CD14-positive monocyte (primary cell): ENCODE measurements around the gene SACM1L. TPM values are rescaled to one million over a fixed set of nuclear protein-coding genes. Genes with fewer than 3 reads are reported as not detected.

ENCODE experiments used
- DNase-seq, 3 donors: peaks; one replicate each; pipeline ENCODE4 v3.0.0-alpha.2; 2011 to 2022
- H2AFZ ChIP-seq: 2 replicates; pipeline ENCODE4 v1.6.0; 2012; ENCODE audit warnings: mild to moderate bottlenecking, low read depth, low read length, inconsistent platforms; ENCODE audit not compliant: insufficient read depth, poor library complexity, severe bottlenecking
- H3K27ac ChIP-seq, 2 donors: 1 replicate in 1 of 2; 2 replicates in 1 of 2; pipeline ENCODE4 v1.5.1; 2012 to 2013; ENCODE audit warnings: low read length in 2 of 2, control low read depth in 1 of 2, inconsistent platforms in 1 of 2, low read depth in 1 of 2, mild to moderate bottlenecking in 1 of 2
- H3K27me3 ChIP-seq, 2 donors: one replicate each; pipeline versions ENCODE4 v1.6.0 to v1.6.1; 2011 to 2013; ENCODE audit warnings: low read length in 2 of 2; ENCODE audit not compliant: control insufficient read depth in 2 of 2, insufficient read depth in 2 of 2
- H3K36me3 ChIP-seq, 2 donors: replicated peaks in 1 of 2; 1 replicate in 1 of 2; 2 replicates in 1 of 2; pipeline versions ENCODE4 v1.5.1 to v1.6.1; 2012 to 2013; ENCODE audit warnings: low read length in 2 of 2, control low read depth in 1 of 2, inconsistent platforms in 1 of 2, mild to moderate bottlenecking in 1 of 2; ENCODE audit not compliant: insufficient read depth in 2 of 2, control insufficient read depth in 1 of 2
- H3K4me1 ChIP-seq, 2 donors: 1 replicate in 1 of 2; 2 replicates in 1 of 2; pipeline versions ENCODE4 v1.5.1 to v1.6.1; 2012 to 2013; ENCODE audit warnings: low read length in 2 of 2, control low read depth in 1 of 2, inconsistent platforms in 1 of 2, mild to moderate bottlenecking in 1 of 2, moderate library complexity in 1 of 2; ENCODE audit not compliant: insufficient read depth in 2 of 2, control insufficient read depth in 1 of 2
- H3K4me2 ChIP-seq: replicated peaks from 2 replicates; pipeline ENCODE3; 2012; ENCODE audit warnings: low read length, moderate library complexity, mild to moderate bottlenecking; ENCODE audit not compliant: poor library complexity, severe bottlenecking; ENCODE audit errors: extremely low read depth
- H3K4me3 ChIP-seq, 3 experiments: fragments of 200-600 bp in 1 of 3; sonication (generic) in 1 of 3; replicated peaks in 1 of 3; 1 replicate in 2 of 3; 2 replicates in 1 of 3; pipeline ENCODE4 v1.5.1; 2011 to 2013; ENCODE audit warnings: low read length in 3 of 3, mild to moderate bottlenecking in 3 of 3, control low read depth in 2 of 3, low read depth in 2 of 3, inconsistent platforms in 1 of 3, moderate library complexity in 1 of 3
- H3K79me2 ChIP-seq: 2 replicates; pipeline ENCODE4 v1.6.0; 2012; ENCODE audit warnings: mild to moderate bottlenecking, control low read depth, inconsistent platforms, low read length, moderate library complexity; ENCODE audit not compliant: insufficient read depth
- H3K9ac ChIP-seq: 2 replicates; pipeline ENCODE4 v1.6.0; 2017; ENCODE audit warnings: low read length, mild to moderate bottlenecking; ENCODE audit not compliant: insufficient read depth, poor library complexity, severe bottlenecking
- H3K9me3 ChIP-seq, 2 donors: replicated peaks in 1 of 2; 1 replicate in 1 of 2; 2 replicates in 1 of 2; pipeline versions ENCODE4 v1.5.1 to v1.6.1; 2012 to 2013; ENCODE audit warnings: low read length in 2 of 2, control low read depth in 1 of 2; ENCODE audit not compliant: control insufficient read depth in 1 of 2, insufficient read depth in 1 of 2
- H4K20me1 ChIP-seq: 2 replicates; pipeline ENCODE4 v1.6.0; 2012; ENCODE audit warnings: mild to moderate bottlenecking, low read length, control low read depth, moderate library complexity; ENCODE audit not compliant: insufficient read depth
- H3K27ac Mint-ChIP-seq, 7 donors: one replicate each; pipeline ENCODE4 v1.8.0; 2020; ENCODE audit warnings: mild to moderate bottlenecking in 7 of 7, mixed read lengths in 7 of 7, moderate library complexity in 6 of 7, inconsistent platforms in 2 of 7
- H3K27me3 Mint-ChIP-seq, 3 donors: one replicate each; pipeline ENCODE4 v1.8.0; 2021 to 2022; ENCODE audit warnings: low read depth in 3 of 3, mild to moderate bottlenecking in 3 of 3, mixed read lengths in 3 of 3, moderate library complexity in 3 of 3, inconsistent platforms in 1 of 3
- H3K36me3 Mint-ChIP-seq, 2 donors: one replicate each; pipeline ENCODE4 v1.8.0; 2020; ENCODE audit warnings: mixed read lengths in 2 of 2, inconsistent platforms in 1 of 2, mild to moderate bottlenecking in 1 of 2
- H3K4me1 Mint-ChIP-seq: one replicate; pipeline ENCODE4 v1.8.0; 2020; ENCODE audit warnings: mild to moderate bottlenecking, mixed read lengths
- H3K4me3 Mint-ChIP-seq, 2 donors: one replicate each; pipeline ENCODE4 v1.8.0; 2020; ENCODE audit warnings: mild to moderate bottlenecking in 2 of 2, mixed read lengths in 2 of 2, moderate library complexity in 1 of 2
- H3K9me3 Mint-ChIP-seq, 7 donors: one replicate each; pipeline ENCODE4 v1.8.0; 2020 to 2022; ENCODE audit warnings: mixed read lengths in 7 of 7, mild to moderate bottlenecking in 6 of 7, moderate library complexity in 6 of 7, inconsistent platforms in 2 of 7
- WGBS: methylation state at CpG from one replicate; pipeline ENCODE4 v1.1.5; 2013; ENCODE audit warnings: missing lambda C conversion rate; ENCODE audit not compliant: insufficient coverage; 5-methylcytosine and 5-hydroxymethylcytosine counted together
- intact Hi-C, 2 donors: fragments of 100-400 bp; cut with micrococcal nuclease; formaldehyde crosslinking; loops; one replicate each; pipeline versions ENCODE4 v1.15.0 to v1.15.1; 2023
- polyA plus RNA-seq, 3 donors: library from polyadenylated mRNA; depleted of rRNA in 1 of 3; unstranded in 2 of 3; stranded (reverse) in 1 of 3; fragments of 300-500 nt in 2 of 3; fragments of >200 nt in 1 of 3; fragmentation: Illumina TruSeq in 2 of 3; gene quantifications; 1 replicate in 2 of 3; 2 replicates in 1 of 3; pipeline ENCODE4 v1.2.3, GENCODE V29; 2012 to 2021
- TF ChIP-seq, protein P1 (sequence below): fragments of 200-600 bp; IDR thresholded peaks from one replicate; pipeline ENCODE4 v1.8.0; 2022; ENCODE audit warnings: antibody characterized with exemption, mild to moderate bottlenecking

The SACM1L gene
- polyA plus RNA-seq, 3 donors = 14.6 to 25.7 (median 21.5) TPM

DNA sequence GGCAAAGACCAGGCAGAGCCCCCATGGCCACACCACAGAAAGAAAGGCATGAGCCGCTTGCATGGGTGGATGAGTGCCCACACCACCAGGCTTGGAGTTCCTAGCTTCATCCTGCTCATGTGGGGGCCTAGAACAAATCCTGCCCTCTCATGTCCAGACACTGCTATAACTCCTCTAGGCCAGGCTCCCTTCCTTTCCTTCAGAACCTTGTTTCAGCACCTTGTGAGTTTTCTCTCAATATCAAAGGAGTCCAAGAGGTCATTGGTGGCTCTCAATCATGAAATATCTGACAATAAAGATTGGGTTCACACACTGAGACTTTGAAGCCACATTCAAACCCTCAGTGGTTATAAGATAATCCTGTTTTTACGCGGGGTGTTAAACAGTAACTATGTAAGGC is 94.5 kb downstream of the SACM1L start:
- Histone ChIP-seq H3K4me3 (no peak overlapping the region), H3K27ac (no peak overlapping the region), H3K9me3 (no peaks in the 10 kb centered on the region), H3K79me2 (no peaks in the 10 kb centered on the region), H3K9ac (no peak overlapping the region), H2AFZ (no peak overlapping the region), H3K4me1 (no peaks in the 10 kb centered on the region), H3K4me2 (no peak overlapping the region), H4K20me1 (no peaks in the 10 kb centered on the region), H3K27me3 (no peaks in the 10 kb centered on the region), H3K36me3 (no peaks in the 10 kb centered on the region)
- intact Hi-C loops = no loop called here
- Mint-ChIP-seq H3K36me3 (no peaks in the 10 kb centered on the region), H3K27ac (no peak overlapping the region), H3K9me3 (peaks cover 7 to 15% (median 10%) of the 10 kb centered on the region in 7 donors), H3K4me3 (no peak overlapping the region), H3K4me1 (no peaks in the 10 kb centered on the region), H3K27me3 (peaks cover 2 to 5% (median 4%) of the 10 kb centered on the region in 3 donors)
- WGBS = 100% methylated on average over 1 of the region's 3 CpGs
- DNase-seq = no peak
- TF ChIP-seq, protein P1, sequence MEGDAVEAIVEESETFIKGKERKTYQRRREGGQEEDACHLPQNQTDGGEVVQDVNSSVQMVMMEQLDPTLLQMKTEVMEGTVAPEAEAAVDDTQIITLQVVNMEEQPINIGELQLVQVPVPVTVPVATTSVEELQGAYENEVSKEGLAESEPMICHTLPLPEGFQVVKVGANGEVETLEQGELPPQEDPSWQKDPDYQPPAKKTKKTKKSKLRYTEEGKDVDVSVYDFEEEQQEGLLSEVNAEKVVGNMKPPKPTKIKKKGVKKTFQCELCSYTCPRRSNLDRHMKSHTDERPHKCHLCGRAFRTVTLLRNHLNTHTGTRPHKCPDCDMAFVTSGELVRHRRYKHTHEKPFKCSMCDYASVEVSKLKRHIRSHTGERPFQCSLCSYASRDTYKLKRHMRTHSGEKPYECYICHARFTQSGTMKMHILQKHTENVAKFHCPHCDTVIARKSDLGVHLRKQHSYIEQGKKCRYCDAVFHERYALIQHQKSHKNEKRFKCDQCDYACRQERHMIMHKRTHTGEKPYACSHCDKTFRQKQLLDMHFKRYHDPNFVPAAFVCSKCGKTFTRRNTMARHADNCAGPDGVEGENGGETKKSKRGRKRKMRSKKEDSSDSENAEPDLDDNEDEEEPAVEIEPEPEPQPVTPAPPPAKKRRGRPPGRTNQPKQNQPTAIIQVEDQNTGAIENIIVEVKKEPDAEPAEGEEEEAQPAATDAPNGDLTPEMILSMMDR = no peak

DNA sequence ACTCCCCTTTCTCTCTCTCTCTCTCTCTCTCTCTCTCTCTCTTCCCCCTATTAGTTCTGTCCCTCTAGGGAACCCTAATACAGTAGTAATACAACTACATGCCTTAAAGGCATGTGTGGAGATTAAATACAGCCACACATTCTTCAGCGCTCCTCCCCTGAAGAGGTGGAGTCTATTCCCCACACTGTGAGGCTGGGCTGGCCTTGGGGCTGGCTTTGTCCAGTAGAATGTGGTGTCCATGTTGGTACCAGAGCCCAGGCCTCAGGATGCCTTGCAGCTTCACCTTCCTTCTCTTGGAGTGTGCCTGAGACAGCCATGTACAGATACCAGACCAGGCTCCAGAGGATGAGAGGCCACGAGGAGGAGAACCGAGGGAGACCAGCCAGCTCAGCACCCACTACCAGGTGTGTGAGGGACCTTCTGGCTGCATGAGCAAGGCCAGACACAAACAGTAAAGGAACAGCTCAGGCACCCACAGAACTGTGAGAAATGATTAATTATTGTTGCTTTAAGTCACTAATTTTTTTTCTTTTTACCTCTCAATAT is 96.5 kb downstream of the SACM1L start:
- H3K9ac ChIP-seq = no peak overlapping the region
- H3K27me3 ChIP-seq = no peaks in the 10 kb centered on the region
- TF ChIP-seq, protein P1 = no peak
- H3K9me3 ChIP-seq = peaks cover 5 to 11% of the 10 kb centered on the region in 2 donors
- H3K27me3 Mint-ChIP-seq = peaks cover 2 to 5% (median 4%) of the 10 kb centered on the region in 3 donors
- WGBS = no CpG with 5 or more reads among the region's 3 CpGs
- no peaks in the 10 kb centered on the region for H3K79me2 ChIP-seq
- H3K36me3 ChIP-seq = no peaks in the 10 kb centered on the region
- H2AFZ ChIP-seq = peak overlapping the region; percentile 19
- H3K36me3 Mint-ChIP-seq = no peaks in the 10 kb centered on the region
- no peak overlapping the region for H3K4me2 ChIP-seq
- H3K4me3 Mint-ChIP-seq = no peak overlapping the region
- no peak overlapping the region for H3K27ac ChIP-seq
- H3K27ac Mint-ChIP-seq = no peak overlapping the region
- H3K4me1 ChIP-seq = no peaks in the 10 kb centered on the region
- H4K20me1 ChIP-seq = no peaks in the 10 kb centered on the region
- intact Hi-C loops = no loop called here
- H3K4me3 ChIP-seq = no peak overlapping the region
- H3K9me3 Mint-ChIP-seq = peaks cover 10 to 30% (median 23%) of the 10 kb centered on the region in 7 donors
- no peak for DNase-seq
- H3K4me1 Mint-ChIP-seq = no peaks in the 10 kb centered on the region
